ENCODE results near the gene PIK3R3.

DNA sequence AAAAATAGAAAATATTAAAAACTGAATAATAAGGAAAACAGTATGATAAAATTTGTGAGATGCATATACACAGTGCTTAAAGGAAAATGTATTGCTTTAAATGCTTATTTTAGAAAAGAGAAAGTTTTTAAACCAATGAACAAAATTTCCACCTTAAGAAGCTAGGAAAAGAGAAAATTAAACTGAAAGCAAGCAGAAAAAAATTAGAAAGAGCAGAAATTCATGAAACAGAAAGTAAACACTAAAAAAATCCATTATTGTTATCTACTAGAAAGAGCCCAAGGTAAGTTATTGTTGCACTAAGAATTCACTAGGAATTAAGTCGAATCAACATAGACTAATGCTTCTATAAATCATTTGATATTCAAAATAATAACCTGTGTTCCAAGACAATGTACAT lies 67.7 kb downstream of the PIK3R3 start:
- TF ChIP-seq, protein P1, sequence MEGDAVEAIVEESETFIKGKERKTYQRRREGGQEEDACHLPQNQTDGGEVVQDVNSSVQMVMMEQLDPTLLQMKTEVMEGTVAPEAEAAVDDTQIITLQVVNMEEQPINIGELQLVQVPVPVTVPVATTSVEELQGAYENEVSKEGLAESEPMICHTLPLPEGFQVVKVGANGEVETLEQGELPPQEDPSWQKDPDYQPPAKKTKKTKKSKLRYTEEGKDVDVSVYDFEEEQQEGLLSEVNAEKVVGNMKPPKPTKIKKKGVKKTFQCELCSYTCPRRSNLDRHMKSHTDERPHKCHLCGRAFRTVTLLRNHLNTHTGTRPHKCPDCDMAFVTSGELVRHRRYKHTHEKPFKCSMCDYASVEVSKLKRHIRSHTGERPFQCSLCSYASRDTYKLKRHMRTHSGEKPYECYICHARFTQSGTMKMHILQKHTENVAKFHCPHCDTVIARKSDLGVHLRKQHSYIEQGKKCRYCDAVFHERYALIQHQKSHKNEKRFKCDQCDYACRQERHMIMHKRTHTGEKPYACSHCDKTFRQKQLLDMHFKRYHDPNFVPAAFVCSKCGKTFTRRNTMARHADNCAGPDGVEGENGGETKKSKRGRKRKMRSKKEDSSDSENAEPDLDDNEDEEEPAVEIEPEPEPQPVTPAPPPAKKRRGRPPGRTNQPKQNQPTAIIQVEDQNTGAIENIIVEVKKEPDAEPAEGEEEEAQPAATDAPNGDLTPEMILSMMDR (IDR thresholded peaks at IDR 0.05): no peak
- TF ChIP-seq POLR2A (IDR thresholded peaks at IDR 0.05): no peak
